Measurements from ENCODE around the gene ATP10B. TPM values are rescaled to one million over a fixed set of nuclear protein-coding genes. Genes with fewer than 3 reads are reported as not detected.

Gene ATP10B
- total RNA-seq, 4 donors from 2014 or later = 0.12 to 0.13 TPM; not detected in 2

- ATAC-seq (ENCODE audit: low FRiP score) (no peak), DNase-seq (ENCODE audit: low spot score) (no peak)
- TF ChIP-seq, protein P1, sequence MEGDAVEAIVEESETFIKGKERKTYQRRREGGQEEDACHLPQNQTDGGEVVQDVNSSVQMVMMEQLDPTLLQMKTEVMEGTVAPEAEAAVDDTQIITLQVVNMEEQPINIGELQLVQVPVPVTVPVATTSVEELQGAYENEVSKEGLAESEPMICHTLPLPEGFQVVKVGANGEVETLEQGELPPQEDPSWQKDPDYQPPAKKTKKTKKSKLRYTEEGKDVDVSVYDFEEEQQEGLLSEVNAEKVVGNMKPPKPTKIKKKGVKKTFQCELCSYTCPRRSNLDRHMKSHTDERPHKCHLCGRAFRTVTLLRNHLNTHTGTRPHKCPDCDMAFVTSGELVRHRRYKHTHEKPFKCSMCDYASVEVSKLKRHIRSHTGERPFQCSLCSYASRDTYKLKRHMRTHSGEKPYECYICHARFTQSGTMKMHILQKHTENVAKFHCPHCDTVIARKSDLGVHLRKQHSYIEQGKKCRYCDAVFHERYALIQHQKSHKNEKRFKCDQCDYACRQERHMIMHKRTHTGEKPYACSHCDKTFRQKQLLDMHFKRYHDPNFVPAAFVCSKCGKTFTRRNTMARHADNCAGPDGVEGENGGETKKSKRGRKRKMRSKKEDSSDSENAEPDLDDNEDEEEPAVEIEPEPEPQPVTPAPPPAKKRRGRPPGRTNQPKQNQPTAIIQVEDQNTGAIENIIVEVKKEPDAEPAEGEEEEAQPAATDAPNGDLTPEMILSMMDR (IDR thresholded peaks at IDR 0.05) = no peak
Measured at GRCh38 chr5:160867976-160868375, 16.0 kb upstream of the ATP10B start.

DNA sequence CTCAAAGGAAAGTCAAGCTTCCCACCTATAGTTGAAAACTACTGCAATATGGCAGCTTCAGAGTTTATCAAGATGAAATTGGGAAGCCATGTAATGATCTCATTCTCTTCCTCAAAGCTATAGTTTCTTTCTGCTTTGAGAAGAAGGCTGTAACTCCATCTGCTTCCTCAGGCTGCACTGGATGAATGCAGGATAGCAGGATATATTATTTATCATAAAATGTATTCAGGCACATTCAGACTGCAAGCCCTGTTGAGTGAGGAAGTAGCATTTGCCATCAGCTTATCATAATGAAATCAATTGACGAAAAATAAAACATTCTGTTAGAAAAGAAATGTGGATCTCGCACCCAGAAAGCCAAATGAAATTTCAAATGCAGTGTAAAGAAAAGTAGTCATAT lies 560 bp downstream of the ATP10B start:
- TF ChIP-seq, protein P1 (IDR thresholded peaks at IDR 0.05) = no peak
- no peak for ATAC-seq (ENCODE audit: low FRiP score)
- no peak for DNase-seq (ENCODE audit: low spot score)

DNA sequence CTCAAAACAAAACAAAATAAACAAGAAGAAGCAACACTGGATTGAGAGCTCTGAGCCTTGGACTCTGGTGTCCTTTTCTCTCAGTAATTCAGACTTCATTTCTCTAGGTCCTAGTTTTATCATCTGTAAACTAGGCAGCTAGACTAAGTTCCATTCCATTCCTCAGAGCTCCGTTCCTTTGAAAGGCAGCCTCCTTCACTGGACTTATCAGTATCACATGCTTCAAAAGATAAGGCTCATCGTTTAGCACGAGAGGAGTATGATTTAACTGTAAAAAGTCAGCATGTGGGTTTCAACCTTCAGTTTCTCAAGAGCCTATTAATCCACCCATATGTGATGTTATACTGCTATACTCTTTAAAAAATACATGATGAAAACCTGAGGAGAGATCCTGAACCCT lies 1.6 kb downstream of the ATP10B start:
- DNase-seq (ENCODE audit: low spot score) (no peak), ATAC-seq (ENCODE audit: low FRiP score) (peak; percentile 48)
- TF ChIP-seq, protein P1 (IDR thresholded peaks at IDR 0.05) = no peak

- no peak for DNase-seq (ENCODE audit: low spot score)
- TF ChIP-seq, protein P1 (IDR thresholded peaks at IDR 0.05) = no peak
Measured at GRCh38 chr5:160847526-160848085, 4.4 kb downstream of the ATP10B start.

GRCh38 chr5:160846642-160847041 lies 5.4 kb downstream of the ATP10B start:
- ATAC-seq (ENCODE audit: low FRiP score) = no peak
- DNase-seq (ENCODE audit: low spot score) = no peak
- TF ChIP-seq, protein P1 (IDR thresholded peaks at IDR 0.05) = no peak

More at GRCh38 chr5:160847526-160848085, 4.4 kb downstream of the ATP10B start:
- no peak for ATAC-seq (ENCODE audit: low FRiP score)

- TF ChIP-seq, protein P1 (IDR thresholded peaks at IDR 0.05) = no peak
- no peak for ATAC-seq (ENCODE audit: low FRiP score)
- no peak for DNase-seq (ENCODE audit: low spot score)
Measured at GRCh38 chr5:160844177-160844576, 7.8 kb downstream of the ATP10B start.

- TF ChIP-seq, protein P1 (IDR thresholded peaks at IDR 0.05) = no peak
- DNase-seq (ENCODE audit: low spot score) (no peak), ATAC-seq (ENCODE audit: low FRiP score) (no peak)
Measured at GRCh38 chr5:160843240-160843639, 8.8 kb downstream of the ATP10B start.

All from omental fat pad (tissue), 4 donors.